PFSK-1 (cell line): ENCODE measurements around the gene CTNNAL1.

Experiments
- FOXP2 ChIP-seq: optimal IDR thresholded peaks from 2 replicates; pipeline ENCODE3; 2011; ENCODE audit warnings: borderline replicate concordance, control low read depth, inconsistent platforms; ENCODE audit not compliant: insufficient read depth; ENCODE audit errors: extremely low read length, extremely low read depth
- POLR2AphosphoS5 ChIP-seq: IDR thresholded peaks from 2 replicates; pipeline ENCODE4 v1.6.1; 2012; ENCODE audit warnings: low read depth, mild to moderate bottlenecking, control low read depth, low read length, moderate library complexity
- SIN3A ChIP-seq: IDR thresholded peaks from 2 replicates; pipeline ENCODE4 v1.6.1; 2012; ENCODE audit warnings: mild to moderate bottlenecking, low read length, moderate library complexity, borderline replicate concordance; ENCODE audit not compliant: insufficient read depth
- TAF1 ChIP-seq: IDR thresholded peaks from 2 replicates; pipeline ENCODE4 v1.6.1; 2012; ENCODE audit warnings: low read length, control low read depth, borderline replicate concordance; ENCODE audit not compliant: insufficient read depth
- TF ChIP-seq, protein P1 (sequence below), 2 experiments: IDR thresholded peaks; 2 replicates each; pipeline versions ENCODE4 v1.6.1 to v1.8.0; 2011 to 2012; ENCODE audit warnings: low read depth in 2 of 2, low read length in 2 of 2, control low read depth in 1 of 2, inconsistent platforms in 1 of 2, mild to moderate bottlenecking in 1 of 2, moderate library complexity in 1 of 2; ENCODE audit not compliant: insufficient read depth in 1 of 2

The CTNNAL1 gene

DNA sequence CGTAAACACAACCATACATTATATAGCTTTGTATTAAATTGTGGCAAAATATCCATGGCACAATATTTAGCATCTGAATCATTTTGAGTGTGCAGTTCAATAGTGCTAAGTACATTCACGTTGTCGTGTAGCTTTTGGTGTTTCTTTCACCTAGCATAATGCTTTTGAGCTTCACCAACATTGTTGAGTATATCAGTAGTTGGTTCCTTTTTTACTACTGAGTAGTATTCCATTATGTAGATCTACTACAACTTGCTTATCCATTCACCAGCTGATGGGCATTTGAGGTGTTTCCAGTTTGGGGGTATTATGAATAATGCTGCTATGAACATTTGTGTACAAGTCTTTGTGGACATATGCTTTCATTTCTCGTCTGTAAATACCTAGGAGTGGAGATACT lies 27.3 kb upstream of the CTNNAL1 start:
- TF ChIP-seq, protein P1, sequence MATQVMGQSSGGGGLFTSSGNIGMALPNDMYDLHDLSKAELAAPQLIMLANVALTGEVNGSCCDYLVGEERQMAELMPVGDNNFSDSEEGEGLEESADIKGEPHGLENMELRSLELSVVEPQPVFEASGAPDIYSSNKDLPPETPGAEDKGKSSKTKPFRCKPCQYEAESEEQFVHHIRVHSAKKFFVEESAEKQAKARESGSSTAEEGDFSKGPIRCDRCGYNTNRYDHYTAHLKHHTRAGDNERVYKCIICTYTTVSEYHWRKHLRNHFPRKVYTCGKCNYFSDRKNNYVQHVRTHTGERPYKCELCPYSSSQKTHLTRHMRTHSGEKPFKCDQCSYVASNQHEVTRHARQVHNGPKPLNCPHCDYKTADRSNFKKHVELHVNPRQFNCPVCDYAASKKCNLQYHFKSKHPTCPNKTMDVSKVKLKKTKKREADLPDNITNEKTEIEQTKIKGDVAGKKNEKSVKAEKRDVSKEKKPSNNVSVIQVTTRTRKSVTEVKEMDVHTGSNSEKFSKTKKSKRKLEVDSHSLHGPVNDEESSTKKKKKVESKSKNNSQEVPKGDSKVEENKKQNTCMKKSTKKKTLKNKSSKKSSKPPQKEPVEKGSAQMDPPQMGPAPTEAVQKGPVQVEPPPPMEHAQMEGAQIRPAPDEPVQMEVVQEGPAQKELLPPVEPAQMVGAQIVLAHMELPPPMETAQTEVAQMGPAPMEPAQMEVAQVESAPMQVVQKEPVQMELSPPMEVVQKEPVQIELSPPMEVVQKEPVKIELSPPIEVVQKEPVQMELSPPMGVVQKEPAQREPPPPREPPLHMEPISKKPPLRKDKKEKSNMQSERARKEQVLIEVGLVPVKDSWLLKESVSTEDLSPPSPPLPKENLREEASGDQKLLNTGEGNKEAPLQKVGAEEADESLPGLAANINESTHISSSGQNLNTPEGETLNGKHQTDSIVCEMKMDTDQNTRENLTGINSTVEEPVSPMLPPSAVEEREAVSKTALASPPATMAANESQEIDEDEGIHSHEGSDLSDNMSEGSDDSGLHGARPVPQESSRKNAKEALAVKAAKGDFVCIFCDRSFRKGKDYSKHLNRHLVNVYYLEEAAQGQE (IDR thresholded peaks at IDR 0.05; ENCODE audit: insufficient read depth in 1 of 2, low read depth in 2 of 2, low read length in 2 of 2), result no peak
- TF ChIP-seq SIN3A (no peak), FOXP2 (no peak), POLR2AphosphoS5 (no peak), TAF1 (no peak)

DNA sequence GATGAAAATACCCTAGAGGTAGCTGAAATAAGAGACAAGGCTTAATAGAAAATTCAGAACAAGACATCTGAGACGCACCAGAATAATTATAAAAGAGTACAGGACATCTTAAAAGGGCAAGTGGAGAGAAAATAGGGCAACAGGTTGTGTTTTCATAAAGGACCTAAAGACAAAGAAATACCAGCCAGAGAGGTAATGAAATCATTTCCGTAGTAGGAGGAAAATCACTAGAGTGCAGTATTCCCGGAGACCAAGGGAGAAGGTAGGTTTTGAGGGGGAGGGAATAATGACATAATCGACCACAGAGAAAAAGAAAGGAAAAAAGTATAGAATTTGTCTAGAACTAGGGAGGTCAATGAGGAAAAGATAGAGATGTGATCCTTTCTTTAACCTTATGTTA lies 26.2 kb upstream of the CTNNAL1 start:
- no peak for TF ChIP-seq POLR2AphosphoS5
- no peak for TF ChIP-seq SIN3A
- TF ChIP-seq FOXP2, result no peak
- TF ChIP-seq, protein P1 (IDR thresholded peaks at IDR 0.05; ENCODE audit: insufficient read depth in 1 of 2, low read depth in 2 of 2, low read length in 2 of 2), result no peak
- TF ChIP-seq TAF1, result no peak

DNA sequence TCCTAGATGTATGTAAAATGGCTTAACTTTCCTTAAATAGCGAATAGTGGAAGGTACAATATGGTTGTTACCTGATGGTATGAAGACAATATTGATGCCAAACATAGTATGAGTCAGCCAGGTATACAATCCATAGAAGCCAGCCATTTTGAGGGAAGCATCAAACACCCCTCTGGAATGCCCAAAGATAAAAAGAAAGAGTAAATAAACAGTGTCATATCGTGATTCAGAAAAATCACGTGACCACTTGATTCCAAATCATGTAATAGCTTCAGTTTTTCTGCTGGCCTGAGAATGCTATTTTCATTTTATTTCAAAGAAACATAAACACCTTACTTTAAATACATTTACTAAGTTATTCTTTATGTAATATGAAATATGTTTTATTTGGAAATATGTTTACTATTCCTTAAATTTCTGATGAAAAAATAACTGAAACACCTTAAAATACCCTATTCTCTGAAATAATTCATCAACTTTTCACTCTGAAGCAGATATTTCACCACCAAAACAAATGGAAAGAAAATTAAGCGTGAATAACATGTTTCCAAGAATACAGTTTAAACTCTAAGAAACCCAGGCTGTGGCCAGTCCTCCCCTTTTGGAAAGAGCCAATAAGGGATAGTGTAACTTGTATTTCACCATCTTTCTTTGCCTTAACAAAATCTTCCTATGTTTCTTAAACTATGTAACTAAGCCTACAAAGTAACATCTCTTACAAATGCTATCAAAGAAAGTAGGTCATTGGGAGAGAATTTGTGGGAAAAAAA lies 24.8 kb upstream of the CTNNAL1 start:
- TF ChIP-seq TAF1, result no peak

DNA sequence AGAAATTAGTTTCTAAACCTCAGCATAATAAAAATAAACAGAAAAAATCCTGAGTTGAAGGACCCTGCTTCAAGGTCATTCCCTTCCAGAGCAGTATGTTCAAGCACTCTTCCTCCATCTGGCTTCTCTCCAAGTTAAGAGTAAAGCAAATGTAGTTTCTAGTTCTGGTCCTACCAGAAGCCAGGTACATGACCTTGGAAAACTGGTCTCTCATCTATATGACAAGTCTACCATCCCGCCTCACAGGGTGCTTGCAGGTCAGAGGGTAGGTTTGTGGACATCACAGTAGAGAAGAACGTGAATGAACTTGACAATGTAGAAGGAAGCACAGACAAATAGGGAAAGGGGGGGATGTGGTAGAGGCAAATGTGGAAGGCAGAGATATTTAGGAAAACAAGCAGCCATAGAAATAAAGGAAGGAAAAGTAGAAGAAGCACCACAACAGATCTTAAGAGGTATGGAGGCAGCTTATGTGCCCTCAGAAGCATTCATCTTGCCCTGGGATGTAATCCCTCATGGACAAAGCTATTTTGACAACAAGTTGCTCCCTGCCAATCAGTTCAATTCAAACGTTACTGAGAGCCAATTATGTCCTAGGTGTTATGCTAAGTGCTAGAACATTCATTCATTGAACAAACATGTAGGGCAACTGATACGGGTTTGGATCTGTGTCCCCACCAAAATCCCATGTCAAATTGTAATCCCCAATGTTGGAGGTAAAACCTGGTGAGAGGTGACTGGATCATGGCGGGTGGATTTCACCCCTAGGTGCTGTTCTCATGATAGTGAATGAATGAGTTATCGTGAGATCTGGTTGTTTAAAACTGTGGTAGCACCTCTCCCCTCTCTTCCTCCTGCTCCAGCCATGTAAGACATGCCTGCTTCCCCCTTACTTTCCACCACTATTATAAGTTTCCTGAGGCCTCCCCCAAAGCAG lies 23.7 kb upstream of the CTNNAL1 start:
- TF ChIP-seq, protein P1 (IDR thresholded peaks at IDR 0.05; ENCODE audit: insufficient read depth in 1 of 2, low read depth in 2 of 2, low read length in 2 of 2), result no peak
- TF ChIP-seq FOXP2, result no peak
- no peak for TF ChIP-seq TAF1
- TF ChIP-seq POLR2AphosphoS5, result no peak
- no peak for TF ChIP-seq SIN3A

DNA sequence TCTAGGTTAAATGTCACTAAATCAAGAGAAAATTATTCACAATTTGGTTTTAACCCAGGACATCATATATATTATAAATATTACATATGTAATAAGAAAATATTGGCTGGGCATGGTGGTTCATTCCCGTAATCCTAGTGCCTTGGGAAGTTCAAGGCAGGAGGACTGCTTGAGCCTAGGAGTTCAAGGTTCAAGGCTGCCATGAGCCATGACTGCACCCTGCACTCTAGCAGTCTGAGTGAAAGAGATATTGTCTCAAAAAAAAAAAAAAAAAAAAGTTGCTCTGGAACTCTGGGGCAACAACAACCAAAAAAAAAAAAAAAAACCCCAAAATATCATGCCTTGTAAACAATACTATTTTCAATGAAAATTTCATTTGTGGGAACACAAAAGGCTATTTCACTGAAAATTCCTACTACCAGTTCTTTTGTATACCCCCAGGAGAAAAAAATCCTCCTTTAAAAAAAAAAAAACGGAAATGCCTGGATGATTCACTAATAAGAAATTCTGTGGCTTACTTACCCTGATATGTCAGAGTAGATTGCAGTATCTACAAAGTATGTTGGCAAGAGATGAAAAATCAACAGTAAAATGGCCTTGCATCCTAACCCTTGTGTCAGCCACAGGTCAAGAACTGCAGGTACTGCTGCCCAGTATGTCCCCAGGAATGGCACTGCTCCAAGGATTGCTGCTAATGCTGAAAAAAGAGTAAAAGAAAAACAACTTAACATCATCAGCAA lies 22.6 kb upstream of the CTNNAL1 start:
- no peak for TF ChIP-seq POLR2AphosphoS5
- TF ChIP-seq FOXP2, result no peak
- TF ChIP-seq, protein P1 (IDR thresholded peaks at IDR 0.05; ENCODE audit: insufficient read depth in 1 of 2, low read depth in 2 of 2, low read length in 2 of 2), result no peak
